PC-3 (cell line): ENCODE results near the gene MYOF. TPM values are rescaled to one million over a fixed set of nuclear protein-coding genes. Genes with fewer than 3 reads are reported as not detected.
"Not testable (repeated sequence)": the region's sequence is repeated elsewhere in the genome, so short reads cannot be mapped to it uniquely, and the experiment has no call there.

Experiments
- ATAC-seq: fragments of 200-7000 bp; cut with Tn5 transposase; 2 replicates; pipeline ENCODE4 v1.9.1; 2020; ENCODE audit warnings: mild to moderate bottlenecking, moderate library complexity
- BruUV-seq: library from RNA; stranded (reverse); fragments of 400-500 nt; replicated peaks from 2 replicates; lab custom pipeline; 2021; lab: Mats Ljungman, UMichigan
- CTCF ChIA-PET: fragments of 300-600 bp; sonication (Branson Sonifier 250); formaldehyde crosslinking; loops from one replicate; lab custom pipeline; 2022; ENCODE audit warnings: antibody characterized with exemption; lab: Charles Lee
- POLR2A ChIA-PET: fragments of 300-600 bp; sonication (Branson Sonifier 250); formaldehyde crosslinking; loops from one replicate; lab custom pipeline; 2022; ENCODE audit warnings: antibody characterized with exemption; ENCODE audit not compliant: unreplicated experiment; lab: Charles Lee
- DNase-seq: peaks from one replicate; pipeline ENCODE4 v3.0.0-alpha.2; 2015
- H2AFZ ChIP-seq: fragments of 300-600 bp; sonication (generic); 2 replicates; pipeline ENCODE4 v1.6.0; 2016; ENCODE audit warnings: antibody characterized with exemption, low read length
- H3F3A ChIP-seq: fragments of 300-600 bp; sonication (generic); one replicate; pipeline ENCODE4 v1.6.0; 2017; ENCODE audit warnings: antibody characterized with exemption, low read length, control low read depth, mild to moderate bottlenecking; ENCODE audit not compliant: unreplicated experiment
- H3K27ac ChIP-seq: fragments of 300-600 bp; sonication (generic); 2 replicates; pipeline ENCODE4 v1.5.1; 2016; ENCODE audit warnings: mild to moderate bottlenecking, low read length
- H3K27me3 ChIP-seq: fragments of 300-600 bp; sonication (generic); 2 replicates; pipeline ENCODE4 v1.6.1; 2016; ENCODE audit warnings: low read length, mixed read lengths
- H3K36me3 ChIP-seq: fragments of 300-600 bp; sonication (generic); 2 replicates; pipeline ENCODE4 v1.6.1; 2016; ENCODE audit warnings: low read depth, mixed run types, low read length, mixed read lengths
- H3K4me1 ChIP-seq: fragments of 300-600 bp; sonication (generic); 2 replicates; pipeline ENCODE4 v1.5.1; 2016; ENCODE audit warnings: low read length; ENCODE audit not compliant: insufficient read depth
- H3K4me2 ChIP-seq: fragments of 300-600 bp; sonication (generic); 2 replicates; pipeline ENCODE4 v1.6.0; 2016; ENCODE audit warnings: low read length
- H3K4me3 ChIP-seq: fragments of 300-600 bp; sonication (generic); 2 replicates; pipeline ENCODE4 v1.5.1; 2016; ENCODE audit warnings: mild to moderate bottlenecking, low read length, mixed read lengths
- H3K79me2 ChIP-seq: fragments of 300-600 bp; sonication (generic); 2 replicates; pipeline ENCODE4 v1.6.1; 2017; ENCODE audit warnings: low read length, mixed read lengths
- H3K9ac ChIP-seq: fragments of 300-600 bp; sonication (generic); 2 replicates; pipeline ENCODE4 v1.6.0; 2016; ENCODE audit warnings: mild to moderate bottlenecking, low read length
- H3K9me2 ChIP-seq: fragments of 300-600 bp; sonication (generic); replicated peaks from 2 replicates; pipeline ENCODE4 v1.6.1; 2016; ENCODE audit warnings: mixed run types, low read length, mixed read lengths
- H3K9me3 ChIP-seq: fragments of 300-600 bp; sonication (generic); 2 replicates; pipeline ENCODE4 v1.6.1; 2016; ENCODE audit warnings: low read length, mixed read lengths
- H4K20me1 ChIP-seq: fragments of 300-600 bp; sonication (generic); 2 replicates; pipeline ENCODE4 v1.6.1; 2016; ENCODE audit warnings: low read length, mixed read lengths
- EZH2 ChIP-seq: fragments of 300-600 bp; sonication (generic); IDR thresholded peaks from one replicate; pipeline ENCODE4 v1.6.1; 2017; ENCODE audit warnings: antibody characterized with exemption, mild to moderate bottlenecking, low read length; ENCODE audit not compliant: unreplicated experiment
- EZH2phosphoT487 ChIP-seq: fragments of 300-600 bp; sonication (generic); IDR thresholded peaks from 2 replicates; pipeline ENCODE4 v1.6.1; 2018; ENCODE audit warnings: mild to moderate bottlenecking, antibody characterized with exemption, low read length, borderline replicate concordance
- intact Hi-C: fragments of 100-400 bp; cut with micrococcal nuclease; formaldehyde crosslinking; loops from 2 replicates; pipeline ENCODE4 v1.9.0; 2023
- total RNA-seq: library from RNA; depleted of rRNA; stranded (reverse); fragments of >200 nt; gene quantifications from 2 replicates; pipeline ENCODE4 v1.2.3, GENCODE V29; 2014
- TF ChIP-seq, protein P1 (sequence below): fragments of 300-600 bp; sonication (generic); conservative IDR thresholded peaks from 2 replicates; pipeline ENCODE4 v1.5.1; 2017; ENCODE audit warnings: antibody characterized with exemption, low read depth, mild to moderate bottlenecking, low read length

MYOF gene
- total RNA-seq, 1 experiment from 2014 or later = 174 TPM

DNA sequence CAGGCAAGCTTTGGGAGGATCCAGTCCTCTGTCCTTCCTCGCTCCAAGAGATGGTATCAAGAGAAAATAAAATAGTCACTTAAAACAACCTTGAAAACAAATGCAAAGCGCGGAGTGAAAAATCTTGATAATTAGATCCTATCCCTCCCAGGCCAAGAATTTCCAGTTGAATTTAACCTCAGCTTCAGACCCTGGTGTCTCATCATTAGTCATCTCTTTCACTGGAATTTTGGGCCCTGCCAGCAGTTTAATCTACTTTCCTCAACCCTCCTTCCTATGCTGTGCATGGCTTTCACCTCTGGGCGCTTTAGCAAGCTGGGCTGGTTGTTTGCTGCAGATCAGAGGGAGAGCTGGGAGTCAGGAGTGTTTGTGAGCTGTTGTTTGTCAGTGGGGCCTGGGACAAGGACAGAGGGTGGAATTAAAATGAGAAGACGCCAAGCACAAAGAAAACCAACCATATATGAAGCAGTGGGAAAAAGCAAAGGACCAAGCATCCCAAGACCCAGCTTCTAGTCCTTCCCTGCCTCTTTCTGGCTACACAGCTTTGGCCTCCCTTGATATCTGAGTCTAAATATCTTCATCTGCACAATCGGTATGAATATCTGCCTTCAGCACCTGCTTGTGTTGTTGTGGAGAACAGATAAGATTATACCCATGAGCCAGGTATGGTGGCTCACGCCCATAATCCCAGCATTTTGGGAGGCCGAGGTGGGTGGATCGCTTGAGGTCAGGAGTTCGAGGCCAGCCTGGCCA, 13.5 kb downstream of the MYOF start:
- H3K27ac ChIP-seq = peak overlapping the region; percentile 99
- no peaks in the 10 kb centered on the region for H3K27me3 ChIP-seq
- H3K9me3 ChIP-seq = no peaks in the 10 kb centered on the region
- DNase-seq = peak; percentile 93
- peak overlapping the region; percentile 46; the same call in 1 of the 2 replicates for H3K4me3 ChIP-seq
- H3K36me3 ChIP-seq = peaks cover 33% of the 10 kb centered on the region
- H3K4me1 ChIP-seq = peaks cover 90% of the 10 kb centered on the region
- peak overlapping the region; percentile 78 for H3K9ac ChIP-seq
- TF ChIP-seq EZH2 (no peak), EZH2phosphoT487 (no peak)
- TF ChIP-seq, protein P1, sequence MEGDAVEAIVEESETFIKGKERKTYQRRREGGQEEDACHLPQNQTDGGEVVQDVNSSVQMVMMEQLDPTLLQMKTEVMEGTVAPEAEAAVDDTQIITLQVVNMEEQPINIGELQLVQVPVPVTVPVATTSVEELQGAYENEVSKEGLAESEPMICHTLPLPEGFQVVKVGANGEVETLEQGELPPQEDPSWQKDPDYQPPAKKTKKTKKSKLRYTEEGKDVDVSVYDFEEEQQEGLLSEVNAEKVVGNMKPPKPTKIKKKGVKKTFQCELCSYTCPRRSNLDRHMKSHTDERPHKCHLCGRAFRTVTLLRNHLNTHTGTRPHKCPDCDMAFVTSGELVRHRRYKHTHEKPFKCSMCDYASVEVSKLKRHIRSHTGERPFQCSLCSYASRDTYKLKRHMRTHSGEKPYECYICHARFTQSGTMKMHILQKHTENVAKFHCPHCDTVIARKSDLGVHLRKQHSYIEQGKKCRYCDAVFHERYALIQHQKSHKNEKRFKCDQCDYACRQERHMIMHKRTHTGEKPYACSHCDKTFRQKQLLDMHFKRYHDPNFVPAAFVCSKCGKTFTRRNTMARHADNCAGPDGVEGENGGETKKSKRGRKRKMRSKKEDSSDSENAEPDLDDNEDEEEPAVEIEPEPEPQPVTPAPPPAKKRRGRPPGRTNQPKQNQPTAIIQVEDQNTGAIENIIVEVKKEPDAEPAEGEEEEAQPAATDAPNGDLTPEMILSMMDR = no peak
- H4K20me1 ChIP-seq = no peaks in the 10 kb centered on the region
- intact Hi-C loops = no loop called here
- peaks cover 76% of the 10 kb centered on the region for H3K79me2 ChIP-seq
- H3K4me2 ChIP-seq = peak overlapping the region; percentile 81
- peak; percentile 50 for ATAC-seq
- no peak overlapping the region for H2AFZ ChIP-seq
- POLR2A ChIA-PET = interaction anchor here (0.5 to 1.3 kb wide), 4 partner anchors 10 to 885 kb away, joined by 3 to 15 read pairs (median 5); partner anchors contain the start of gene MYOF
- H3F3A ChIP-seq = peaks cover 33% of the 10 kb centered on the region
- CTCF ChIA-PET = interaction anchor here (0.9 to 1.0 kb wide), 2 partner anchors 14 to 23 kb away, joined by 5 to 9 read pairs; partner anchors contain the start of gene MYOF
- H3K9me2 ChIP-seq = no peaks in the 10 kb centered on the region
- BruUV-seq = TSS peak; percentile 46

DNA sequence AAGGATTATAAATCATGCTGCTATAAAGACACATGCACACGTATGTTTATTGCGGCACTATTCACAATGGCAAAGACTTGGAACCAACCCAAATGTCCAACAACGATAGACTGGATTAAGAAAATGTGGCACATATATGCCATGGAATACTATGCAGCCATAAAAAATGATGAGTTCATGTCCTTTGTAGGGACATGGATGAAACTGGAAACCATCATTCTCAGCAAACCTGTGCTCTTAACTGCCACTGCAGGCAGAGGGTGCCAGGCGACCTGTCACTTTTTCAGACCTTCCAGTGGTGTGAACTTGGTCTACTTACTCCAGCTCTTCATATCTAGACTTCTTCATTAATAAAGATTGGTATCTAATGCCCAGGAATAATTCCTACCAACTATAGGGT, 14.5 kb downstream of the MYOF start:
- H2AFZ ChIP-seq, H3K9me2 ChIP-seq, intact Hi-C loops, H3K27me3 ChIP-seq, CTCF ChIA-PET, ATAC-seq, H3K9me3 ChIP-seq, BruUV-seq, H4K20me1 ChIP-seq, DNase-seq: not testable (repeated sequence)
- Histone ChIP-seq H3F3A (peaks cover 33% of the 10 kb centered on the region), H3K4me2 (peak overlapping the region; percentile 81), H3K4me1 (peaks cover 84% of the 10 kb centered on the region), H3K27ac (peak overlapping the region; percentile 99), H3K36me3 (peaks cover 25% of the 10 kb centered on the region), H3K79me2 (peaks cover 70% of the 10 kb centered on the region), H3K4me3 (peak overlapping the region; percentile 46; the same call in 1 of the 2 replicates), H3K9ac (peak overlapping the region; percentile 78)
- POLR2A ChIA-PET = interaction anchor here (1.3 kb wide), 1 partner anchor 14 kb away, joined by 15 read pairs; the partner anchor contains the start of gene MYOF

DNA sequence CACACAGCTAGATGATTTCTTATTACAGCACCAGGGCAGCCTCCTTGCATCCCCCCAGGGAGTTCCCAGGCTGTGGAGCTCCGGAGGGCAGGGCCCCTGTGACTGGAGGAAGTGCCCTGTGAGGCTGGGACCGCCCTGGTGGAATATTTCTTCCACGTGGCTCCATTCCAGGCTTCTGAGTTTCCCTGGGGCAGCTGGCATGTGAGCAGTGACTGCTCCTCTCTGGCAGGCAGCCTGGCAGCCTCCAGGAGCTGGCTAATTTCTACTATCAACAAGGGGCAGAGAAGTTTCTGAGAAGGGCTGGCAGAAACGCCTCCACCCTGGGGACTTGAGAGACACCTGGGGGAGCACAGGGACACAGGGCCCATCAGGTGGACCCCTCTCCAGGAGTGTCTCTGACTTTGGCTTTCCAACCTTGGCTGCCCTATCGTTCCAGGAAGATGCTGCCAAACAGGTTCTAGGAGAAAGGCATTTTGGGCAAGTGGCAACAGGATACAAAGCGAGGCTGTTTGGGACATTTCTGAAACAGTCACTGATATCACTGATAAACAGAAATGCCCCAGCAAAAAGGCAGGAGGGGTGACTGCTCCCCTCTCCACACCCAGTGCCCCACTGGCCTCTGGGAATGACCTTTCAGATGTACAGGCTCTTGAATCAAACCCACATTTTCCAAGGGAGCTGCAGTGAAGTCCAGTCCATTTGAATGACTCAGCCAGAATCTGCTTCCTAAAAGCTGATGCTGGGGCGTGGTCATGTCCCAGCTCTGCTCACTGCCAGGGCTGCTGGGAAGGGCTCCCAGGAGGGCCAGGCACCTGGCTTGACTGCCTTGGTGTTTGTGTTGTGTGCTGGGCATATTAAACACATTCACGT, 16.1 kb downstream of the MYOF start:
- ChIA-PET CTCF (no interaction called here), POLR2A (interaction anchor here (0.6 to 1.9 kb wide), 5 partner anchors 10 to 29 kb away, joined by 3 to 36 read pairs (median 6); partner anchors contain the start of gene MYOF)
- peaks cover 33% of the 10 kb centered on the region for H3F3A ChIP-seq
- H2AFZ ChIP-seq = no peak overlapping the region
- no peaks in the 10 kb centered on the region for H3K9me2 ChIP-seq
- H3K79me2 ChIP-seq = peaks cover 77% of the 10 kb centered on the region
- peak; percentile 29 for ATAC-seq
- H3K9me3 ChIP-seq = no peaks in the 10 kb centered on the region
- H3K27ac ChIP-seq = peak overlapping the region; percentile 99
- H3K36me3 ChIP-seq = peaks cover 23% of the 10 kb centered on the region
- peak; percentile 93 for DNase-seq
- no peaks in the 10 kb centered on the region for H4K20me1 ChIP-seq
- peaks cover 85% of the 10 kb centered on the region for H3K4me1 ChIP-seq
- H3K4me2 ChIP-seq = peak overlapping the region; percentile 59
- H3K4me3 ChIP-seq = peak overlapping the region; percentile 14; the same call in 1 of the 2 replicates
- peak overlapping the region; percentile 78 for H3K9ac ChIP-seq
- H3K27me3 ChIP-seq = no peaks in the 10 kb centered on the region
- TSS peak; percentile 32 for BruUV-seq
- intact Hi-C loops = loop anchor here (1.0 kb wide), 1 partner anchor 16 kb away; the partner anchor contains the start of gene MYOF
- TF ChIP-seq, protein P1 = no peak
- TF ChIP-seq EZH2phosphoT487 = no peak
- TF ChIP-seq EZH2 = no peak
